Measurements from ENCODE around the gene MRPL22. TPM values are rescaled to one million over a fixed set of nuclear protein-coding genes. Genes with fewer than 3 reads are reported as not detected.
"Not testable (repeated sequence)": the region's sequence is repeated elsewhere in the genome, so short reads cannot be mapped to it uniquely, and the experiment has no call there.

The MRPL22 gene
- total RNA-seq, 2 donors from 2014 or later, result 66.4 to 92.0 TPM

GRCh38 chr5:154995679-154996078 is 54.8 kb downstream of the MRPL22 start:
- H3K4me1 Mint-ChIP-seq, result no peaks in the 10 kb centered on the region
- H3K36me3 Mint-ChIP-seq (ENCODE audit: low read depth), result no peaks in the 10 kb centered on the region

GRCh38 chr5:154997746-154998145 is 56.9 kb downstream of the MRPL22 start:
- no peak for ATAC-seq (replicated peaks)
- no peaks in the 10 kb centered on the region for H3K4me1 Mint-ChIP-seq

More at GRCh38 chr5:154995679-154996078, 54.8 kb downstream of the MRPL22 start:
- no peak for ATAC-seq (replicated peaks)
- peaks cover 12% of the 10 kb centered on the region for H3K27me3 Mint-ChIP-seq
- no peak overlapping the region for H3K4me3 Mint-ChIP-seq
- H3K9me3 Mint-ChIP-seq, result no peaks in the 10 kb centered on the region
- no peak overlapping the region for H3K27ac Mint-ChIP-seq

GRCh38 chr5:154999865-155000264 is 59.0 kb downstream of the MRPL22 start:
- no peaks in the 10 kb centered on the region for H3K9me3 Mint-ChIP-seq
- H3K36me3 Mint-ChIP-seq (ENCODE audit: low read depth), result no peaks in the 10 kb centered on the region
- no peaks in the 10 kb centered on the region for H3K4me1 Mint-ChIP-seq
- ATAC-seq (replicated peaks), result no peak
- H3K27me3 Mint-ChIP-seq, result peaks cover 23% of the 10 kb centered on the region
- H3K27ac Mint-ChIP-seq, result no peak overlapping the region
- no peak overlapping the region for H3K4me3 Mint-ChIP-seq

More at GRCh38 chr5:154997746-154998145, 56.9 kb downstream of the MRPL22 start:
- peaks cover 23% of the 10 kb centered on the region for H3K27me3 Mint-ChIP-seq
- H3K9me3 Mint-ChIP-seq, result no peaks in the 10 kb centered on the region
- no peak overlapping the region for H3K4me3 Mint-ChIP-seq
- no peaks in the 10 kb centered on the region for H3K36me3 Mint-ChIP-seq (ENCODE audit: low read depth)
- H3K27ac Mint-ChIP-seq, result no peak overlapping the region

GRCh38 chr5:155001523-155001922 is 60.6 kb downstream of the MRPL22 start:
- Mint-ChIP-seq H3K27me3 (peaks cover 23% of the 10 kb centered on the region), H3K4me1 (no peaks in the 10 kb centered on the region), H3K27ac (no peak overlapping the region), H3K36me3 (ENCODE audit: low read depth) (no peaks in the 10 kb centered on the region), H3K9me3 (no peaks in the 10 kb centered on the region), H3K4me3 (no peak overlapping the region)
- ATAC-seq (replicated peaks), result no peak

- not testable (repeated sequence) for H3K36me3 Mint-ChIP-seq (ENCODE audit: low read depth); H3K4me3 Mint-ChIP-seq; H3K9me3 Mint-ChIP-seq; H3K4me1 Mint-ChIP-seq; H3K27ac Mint-ChIP-seq; ATAC-seq (replicated peaks)
- peaks cover 30% of the 10 kb centered on the region for H3K27me3 Mint-ChIP-seq
Observed at GRCh38 chr5:155002722-155003121, 61.8 kb downstream of the MRPL22 start.

- Mint-ChIP-seq H3K4me1 (no peaks in the 10 kb centered on the region), H3K27ac (no peak overlapping the region), H3K36me3 (ENCODE audit: low read depth) (no peaks in the 10 kb centered on the region), H3K9me3 (no peaks in the 10 kb centered on the region), H3K27me3 (peaks cover 31% of the 10 kb centered on the region), H3K4me3 (no peak overlapping the region)
- ATAC-seq (replicated peaks), result peak; percentile 38
Observed at GRCh38 chr5:155004138-155004744, 63.4 kb downstream of the MRPL22 start.

- H3K36me3 Mint-ChIP-seq (ENCODE audit: low read depth); H3K4me1 Mint-ChIP-seq; ATAC-seq (replicated peaks); H3K27ac Mint-ChIP-seq; H3K9me3 Mint-ChIP-seq; H3K4me3 Mint-ChIP-seq: not testable (repeated sequence)
- H3K27me3 Mint-ChIP-seq, result peaks cover 27% of the 10 kb centered on the region
Observed at GRCh38 chr5:155006265-155006664, 65.4 kb downstream of the MRPL22 start.

GRCh38 chr5:155008669-155009068 is 67.8 kb downstream of the MRPL22 start:
- H3K4me3 Mint-ChIP-seq, result no peak overlapping the region
- H3K4me1 Mint-ChIP-seq, result no peaks in the 10 kb centered on the region
- no peaks in the 10 kb centered on the region for H3K9me3 Mint-ChIP-seq
- no peak for ATAC-seq (replicated peaks)
- peaks cover 31% of the 10 kb centered on the region for H3K27me3 Mint-ChIP-seq
- H3K36me3 Mint-ChIP-seq (ENCODE audit: low read depth), result no peaks in the 10 kb centered on the region
- H3K27ac Mint-ChIP-seq, result no peak overlapping the region

GRCh38 chr5:155010881-155011280 is 70.0 kb downstream of the MRPL22 start:
- H3K9me3 Mint-ChIP-seq, result no peaks in the 10 kb centered on the region
- no peaks in the 10 kb centered on the region for H3K36me3 Mint-ChIP-seq (ENCODE audit: low read depth)
- H3K27me3 Mint-ChIP-seq, result peaks cover 43% of the 10 kb centered on the region
- no peak overlapping the region for H3K4me3 Mint-ChIP-seq
- H3K4me1 Mint-ChIP-seq, result peaks cover 6% of the 10 kb centered on the region
- no peak overlapping the region for H3K27ac Mint-ChIP-seq
- ATAC-seq (replicated peaks), result no peak

GRCh38 chr5:155013526-155013925 is 72.7 kb downstream of the MRPL22 start, which contains the start of gene KIF4B:
Gene KIF4B (plus strand): TSS chr5:155013755. CDS start chr5:155013860, 105 bp downstream.
- Mint-ChIP-seq H3K4me1 (peaks cover 7% of the 10 kb centered on the region), H3K27ac (no peak within 1 kb of the TSS), H3K9me3 (no peaks in the 10 kb centered on the region), H3K27me3 (peaks cover 40% of the 10 kb centered on the region), H3K36me3 (ENCODE audit: low read depth) (no peaks in the 10 kb centered on the region), H3K4me3 (no peak within 1 kb of the TSS)
- ATAC-seq (replicated peaks), result no peak

GRCh38 chr5:155015239-155015638 is 74.4 kb downstream of the MRPL22 start:
- H3K4me1 Mint-ChIP-seq, result peaks cover 7% of the 10 kb centered on the region
- ATAC-seq (replicated peaks), result peak; percentile 55
- H3K4me3 Mint-ChIP-seq, result no peak overlapping the region
- H3K9me3 Mint-ChIP-seq, result no peaks in the 10 kb centered on the region
- H3K27ac Mint-ChIP-seq, result no peak overlapping the region
- peaks cover 42% of the 10 kb centered on the region for H3K27me3 Mint-ChIP-seq
- H3K36me3 Mint-ChIP-seq (ENCODE audit: low read depth), result no peaks in the 10 kb centered on the region

- peak; percentile 65 for ATAC-seq (replicated peaks)
- H3K27me3 Mint-ChIP-seq, result peaks cover 35% of the 10 kb centered on the region
- no peaks in the 10 kb centered on the region for H3K36me3 Mint-ChIP-seq (ENCODE audit: low read depth)
- no peak overlapping the region for H3K27ac Mint-ChIP-seq
- H3K9me3 Mint-ChIP-seq, result no peaks in the 10 kb centered on the region
- no peak overlapping the region for H3K4me3 Mint-ChIP-seq
- H3K4me1 Mint-ChIP-seq, result peaks cover 7% of the 10 kb centered on the region
Observed at GRCh38 chr5:155017610-155018009, 76.7 kb downstream of the MRPL22 start.

Other genes starting within 250 kb of the MRPL22 start
- 100 to 1,000 TPM; 121 to 242 TPM for gene LARP1, start 185.7 kb upstream of the MRPL22 start, total RNA-seq
- gene FAXDC2, start 90.5 kb upstream of the MRPL22 start, total RNA-seq, result not detected
- 100 to 1,000 TPM in 1 of 2 donors, 10 to 100 TPM in 1; 87.4 to 173 TPM for gene CNOT8, start 82.4 kb upstream of the MRPL22 start, total RNA-seq
- gene GEMIN5, start 2.9 kb upstream of the MRPL22 start, total RNA-seq, result 10 to 100 TPM; 27.6 to 37.3 TPM
- gene KIF4B, start 72.7 kb downstream of the MRPL22 start, total RNA-seq, result under 1 TPM in 1 of 2 donors, not detected in 1; 0.32 TPM

All from activated T-helper 17 cell treated with anti-CD3 and anti-CD28 coated beads, Interleukin-2, amount 50 U/mL, for 72 hours (primary cell).